ENCODE measurements around the gene NRTN. TPM values are rescaled to one million over a fixed set of nuclear protein-coding genes. Genes with fewer than 3 reads are reported as not detected.
A peak's percentile ranks its signal among the peaks of the same experiment; 100 is the strongest.

NRTN gene
- polyA plus RNA-seq, 1 donor from 2014 or later = 0.62 TPM

- Histone ChIP-seq H3K27ac (ENCODE audit: low read length) (no peak overlapping the region), H3K9me3 (ENCODE audit: low read length) (no peaks in the 10 kb centered on the region), H3K4me2 (ENCODE audit: low read length) (no peak overlapping the region), H3K4me3 (ENCODE audit: low read length) (no peak overlapping the region), H3K36me3 (ENCODE audit: insufficient read depth, low read length) (no peaks in the 10 kb centered on the region), H3K27me3 (ENCODE audit: insufficient read depth, low read depth, low read length) (peaks cover 32% of the 10 kb centered on the region), H3F3A (ENCODE audit: insufficient read depth, low read length, poor library complexity, severe bottlenecking) (no peaks in the 10 kb centered on the region), H4K20me1 (ENCODE audit: insufficient read depth) (no peaks in the 10 kb centered on the region), H3K79me2 (replicated peaks; ENCODE audit: insufficient read depth, low read length) (no peaks in the 10 kb centered on the region), H3K9me2 (ENCODE audit: insufficient read depth, low read length) (no peaks in the 10 kb centered on the region), H2AFZ (ENCODE audit: low read depth, low read length) (no peak overlapping the region), H3K9ac (ENCODE audit: low read length) (no peak overlapping the region)
- TF ChIP-seq SMC3 (conservative IDR thresholded peaks at IDR 0.05; ENCODE audit: poor library complexity) = peak; percentile 71
- TF ChIP-seq CTCF (IDR thresholded peaks at IDR 0.05; ENCODE audit: poor library complexity, severe bottlenecking) = peak; percentile 72
- TF ChIP-seq RAD21 (conservative IDR thresholded peaks at IDR 0.05) = peak; percentile 56
- no peak for TF ChIP-seq REST (IDR thresholded peaks at IDR 0.05; ENCODE audit: borderline replicate concordance)
- TF ChIP-seq POLR2AphosphoS5 (IDR thresholded peaks at IDR 0.05) = no peak
- no peak for TF ChIP-seq MXI1 (conservative IDR thresholded peaks at IDR 0.05; ENCODE audit: poor library complexity, severe bottlenecking)
- no peak for TF ChIP-seq TAF1 (IDR thresholded peaks at IDR 0.05; ENCODE audit: low read depth)
- TF ChIP-seq EZH2 (IDR thresholded peaks at IDR 0.05; ENCODE audit: borderline replicate concordance, insufficient read depth, low read length, poor library complexity, severe bottlenecking) = peak; percentile 50
- TF ChIP-seq EP300 (conservative IDR thresholded peaks at IDR 0.05; ENCODE audit: poor library complexity, severe bottlenecking) = no peak
These were observed 730 bp downstream of the NRTN start for GRCh38 chr19:5805462-5806132.

GRCh38 chr19:5806133-5806489 is 1.2 kb downstream of the NRTN start:
- H3K36me3 ChIP-seq (ENCODE audit: insufficient read depth, low read length) = no peaks in the 10 kb centered on the region
- H3K27ac ChIP-seq (ENCODE audit: low read length) = no peak overlapping the region
- no peaks in the 10 kb centered on the region for H3K9me2 ChIP-seq (ENCODE audit: insufficient read depth, low read length)
- no peaks in the 10 kb centered on the region for H3F3A ChIP-seq (ENCODE audit: insufficient read depth, low read length, poor library complexity, severe bottlenecking)
- peaks cover 32% of the 10 kb centered on the region for H3K27me3 ChIP-seq (ENCODE audit: insufficient read depth, low read depth, low read length)
- no peak overlapping the region for H3K9ac ChIP-seq (ENCODE audit: low read length)
- H3K9me3 ChIP-seq (ENCODE audit: low read length) = no peaks in the 10 kb centered on the region
- no peaks in the 10 kb centered on the region for H3K79me2 ChIP-seq (replicated peaks; ENCODE audit: insufficient read depth, low read length)
- peak; percentile 14 for TF ChIP-seq SMC3 (conservative IDR thresholded peaks at IDR 0.05; ENCODE audit: poor library complexity)
- peak; percentile 19 for TF ChIP-seq CTCF (IDR thresholded peaks at IDR 0.05; ENCODE audit: poor library complexity, severe bottlenecking)
- TF ChIP-seq EZH2 (IDR thresholded peaks at IDR 0.05; ENCODE audit: borderline replicate concordance, insufficient read depth, low read length, poor library complexity, severe bottlenecking) = no peak
- H4K20me1 ChIP-seq (ENCODE audit: insufficient read depth) = no peaks in the 10 kb centered on the region
- H3K4me3 ChIP-seq (ENCODE audit: low read length) = no peak overlapping the region
- H3K4me2 ChIP-seq (ENCODE audit: low read length) = no peak overlapping the region
- H2AFZ ChIP-seq (ENCODE audit: low read depth, low read length) = no peak overlapping the region
